Smooth muscle cell of trachea (primary cell): Measurements from ENCODE around the gene FOXF2. TPM values are rescaled to one million over a fixed set of nuclear protein-coding genes. Genes with fewer than 3 reads are reported as not detected.

ENCODE experiments used
- total RNA-seq: library from RNA; depleted of rRNA; stranded (reverse); fragments of >200 nt; gene quantifications from 2 replicates; pipeline ENCODE4 v1.2.1, GENCODE V29; 2014

FOXF2 gene
- total RNA-seq = 55.7 and 70.8 TPM in 2 replicates

GRCh38 chr6:1389369-1390132 is at the start of gene FOXF2:
FOXF2 (plus strand) TSS chr6:1389576; CDS start chr6:1389948, 372 bp downstream.

Other genes starting within 250 kb of the FOXF2 start
- gene FOXQ1, start 77.5 kb upstream of the FOXF2 start, total RNA-seq = 6.5 and 6.9 TPM in 2 replicates
- 5.4 and 7.6 TPM in 2 replicates for gene FOXC1, start 220.3 kb downstream of the FOXF2 start, total RNA-seq